Loucy (cell line): ENCODE data around the gene CYYR1.

Experiments
- H2AFZ ChIP-seq: fragments of 200-600 bp; sonication (generic); 2 replicates; pipeline ENCODE4 v1.6.0; 2016; ENCODE audit warnings: antibody characterized with exemption, mild to moderate bottlenecking, low read length, moderate library complexity
- H3F3A ChIP-seq: fragments of 200-600 bp; 2 replicates; pipeline ENCODE4 v1.6.0; 2016; ENCODE audit warnings: antibody characterized with exemption, low read depth, mild to moderate bottlenecking
- H3K27me3 ChIP-seq: fragments of 200-600 bp; sonication (generic); 2 replicates; pipeline ENCODE4 v1.6.1; 2014; ENCODE audit warnings: low read length, mild to moderate bottlenecking; ENCODE audit not compliant: insufficient read depth, poor library complexity, severe bottlenecking
- H3K36me3 ChIP-seq: fragments of 200-600 bp; sonication (generic); 2 replicates; pipeline ENCODE4 v1.6.1; 2016; ENCODE audit warnings: low read length; ENCODE audit not compliant: insufficient read depth
- H3K4me1 ChIP-seq: fragments of 200-600 bp; sonication (generic); 2 replicates; pipeline ENCODE4 v1.5.1; 2014; ENCODE audit warnings: low read length, mild to moderate bottlenecking; ENCODE audit not compliant: insufficient read depth, poor library complexity, severe bottlenecking
- H3K4me2 ChIP-seq: fragments of 200-600 bp; sonication (generic); 2 replicates; pipeline ENCODE4 v1.6.0; 2014; ENCODE audit warnings: antibody characterized with exemption, low read length, low read depth, mild to moderate bottlenecking; ENCODE audit not compliant: poor library complexity, severe bottlenecking
- H3K4me3 ChIP-seq: fragments of 200-600 bp; sonication (generic); 2 replicates; pipeline ENCODE4 v1.5.1; 2014; ENCODE audit warnings: low read length, mild to moderate bottlenecking, mixed read lengths; ENCODE audit not compliant: poor library complexity, severe bottlenecking
- H3K79me2 ChIP-seq: fragments of 200-600 bp; sonication (generic); 2 replicates; pipeline ENCODE4 v1.6.1; 2014; ENCODE audit warnings: low read length; ENCODE audit not compliant: insufficient read depth
- H3K9ac ChIP-seq: fragments of 200-600 bp; sonication (generic); 2 replicates; pipeline ENCODE4 v1.6.0; 2014; ENCODE audit warnings: mild to moderate bottlenecking, low read depth, low read length, moderate library complexity; ENCODE audit not compliant: poor library complexity, severe bottlenecking
- H3K9me2 ChIP-seq: fragments of 200-600 bp; sonication (generic); replicated peaks from 2 replicates; pipeline ENCODE4 v1.6.1; 2016; ENCODE audit warnings: low read depth, low read length, mixed read lengths
- H3K9me3 ChIP-seq: fragments of 200-600 bp; sonication (generic); 2 replicates; pipeline ENCODE4 v1.6.1; 2014; ENCODE audit warnings: mild to moderate bottlenecking, antibody characterized with exemption, low read length, low read depth; ENCODE audit not compliant: insufficient read depth
- H4K20me1 ChIP-seq: fragments of 200-600 bp; sonication (generic); 2 replicates; pipeline ENCODE4 v1.6.0; 2014; ENCODE audit warnings: antibody characterized with exemption, low read length, mild to moderate bottlenecking; ENCODE audit not compliant: insufficient read depth, poor library complexity, severe bottlenecking
- EZH2phosphoT487 ChIP-seq: fragments of 200-600 bp; IDR thresholded peaks from 2 replicates; pipeline ENCODE4 v1.6.1; 2018; ENCODE audit warnings: antibody characterized with exemption, mild to moderate bottlenecking, moderate library complexity, borderline replicate concordance
- TF ChIP-seq, protein P1 (sequence below): fragments of 200-600 bp; sonication (generic); conservative IDR thresholded peaks from 2 replicates; pipeline ENCODE4 v1.5.1; 2014; ENCODE audit warnings: mild to moderate bottlenecking, antibody characterized with exemption, low read length

CYYR1 gene

DNA sequence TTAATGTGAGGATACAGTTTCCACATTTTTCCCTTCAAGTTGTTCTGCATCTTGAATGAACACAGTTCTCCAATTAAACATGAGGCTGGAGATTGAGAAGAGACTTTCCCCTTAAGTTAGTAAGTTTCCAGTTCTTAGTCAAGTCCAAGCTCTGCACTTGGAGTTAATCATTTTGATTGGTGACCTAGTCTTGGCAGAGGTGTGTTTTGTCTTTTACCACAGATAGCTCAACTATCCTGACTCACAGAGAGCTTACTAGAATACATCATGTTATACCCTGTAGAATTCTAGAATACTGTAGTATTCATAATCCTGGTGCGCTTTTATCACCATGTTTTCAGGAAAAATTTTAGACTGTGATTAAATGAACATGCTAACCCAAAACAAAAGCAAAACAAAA lies 129.2 kb downstream of the CYYR1 start:
- peaks cover 6% of the 10 kb centered on the region; the same call in 1 of the 2 replicates for H3K9me3 ChIP-seq
- H3K79me2 ChIP-seq = no peaks in the 10 kb centered on the region
- H3F3A ChIP-seq = no peaks in the 10 kb centered on the region
- no peaks in the 10 kb centered on the region for H3K36me3 ChIP-seq
- no peaks in the 10 kb centered on the region for H3K27me3 ChIP-seq
- no peaks in the 10 kb centered on the region for H3K4me1 ChIP-seq
- no peak overlapping the region for H3K4me2 ChIP-seq
- H2AFZ ChIP-seq = no peak overlapping the region
- TF ChIP-seq EZH2phosphoT487 = no peak
- TF ChIP-seq, protein P1, sequence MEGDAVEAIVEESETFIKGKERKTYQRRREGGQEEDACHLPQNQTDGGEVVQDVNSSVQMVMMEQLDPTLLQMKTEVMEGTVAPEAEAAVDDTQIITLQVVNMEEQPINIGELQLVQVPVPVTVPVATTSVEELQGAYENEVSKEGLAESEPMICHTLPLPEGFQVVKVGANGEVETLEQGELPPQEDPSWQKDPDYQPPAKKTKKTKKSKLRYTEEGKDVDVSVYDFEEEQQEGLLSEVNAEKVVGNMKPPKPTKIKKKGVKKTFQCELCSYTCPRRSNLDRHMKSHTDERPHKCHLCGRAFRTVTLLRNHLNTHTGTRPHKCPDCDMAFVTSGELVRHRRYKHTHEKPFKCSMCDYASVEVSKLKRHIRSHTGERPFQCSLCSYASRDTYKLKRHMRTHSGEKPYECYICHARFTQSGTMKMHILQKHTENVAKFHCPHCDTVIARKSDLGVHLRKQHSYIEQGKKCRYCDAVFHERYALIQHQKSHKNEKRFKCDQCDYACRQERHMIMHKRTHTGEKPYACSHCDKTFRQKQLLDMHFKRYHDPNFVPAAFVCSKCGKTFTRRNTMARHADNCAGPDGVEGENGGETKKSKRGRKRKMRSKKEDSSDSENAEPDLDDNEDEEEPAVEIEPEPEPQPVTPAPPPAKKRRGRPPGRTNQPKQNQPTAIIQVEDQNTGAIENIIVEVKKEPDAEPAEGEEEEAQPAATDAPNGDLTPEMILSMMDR = no peak
- no peaks in the 10 kb centered on the region for H4K20me1 ChIP-seq
- no peaks in the 10 kb centered on the region for H3K9me2 ChIP-seq
- H3K9ac ChIP-seq = no peak overlapping the region
- no peak overlapping the region for H3K4me3 ChIP-seq

DNA sequence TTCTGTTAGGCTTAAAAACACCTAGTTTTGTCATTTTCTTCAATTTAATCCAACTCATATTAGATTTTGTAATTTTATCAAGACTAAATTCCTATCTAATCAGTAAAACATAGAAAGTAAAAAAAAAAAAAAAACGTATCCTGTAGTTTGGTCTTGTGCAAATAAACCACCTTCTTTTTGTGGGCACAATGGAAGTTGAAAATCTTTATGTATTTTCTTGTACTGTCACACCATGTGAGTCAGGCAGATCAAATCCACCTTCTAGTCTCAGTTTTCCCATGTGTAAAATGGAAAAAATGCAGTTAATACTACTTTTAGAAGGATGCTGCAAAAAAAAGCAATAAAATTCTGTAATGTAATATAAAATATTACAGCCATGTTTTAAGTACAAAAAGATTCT lies 129.8 kb downstream of the CYYR1 start:
- no peaks in the 10 kb centered on the region for H3K9me2 ChIP-seq
- no peak overlapping the region for H3K9ac ChIP-seq
- H4K20me1 ChIP-seq = no peaks in the 10 kb centered on the region
- no peak overlapping the region for H2AFZ ChIP-seq
- peaks cover 6% of the 10 kb centered on the region; the same call in 1 of the 2 replicates for H3K9me3 ChIP-seq
- no peak overlapping the region for H3K4me3 ChIP-seq
- H3K4me2 ChIP-seq = no peak overlapping the region
- TF ChIP-seq EZH2phosphoT487 = no peak
- TF ChIP-seq, protein P1 = no peak
- H3K79me2 ChIP-seq = no peaks in the 10 kb centered on the region
- no peaks in the 10 kb centered on the region for H3K4me1 ChIP-seq
- no peaks in the 10 kb centered on the region for H3K27me3 ChIP-seq
- no peaks in the 10 kb centered on the region for H3F3A ChIP-seq
- no peaks in the 10 kb centered on the region for H3K36me3 ChIP-seq

DNA sequence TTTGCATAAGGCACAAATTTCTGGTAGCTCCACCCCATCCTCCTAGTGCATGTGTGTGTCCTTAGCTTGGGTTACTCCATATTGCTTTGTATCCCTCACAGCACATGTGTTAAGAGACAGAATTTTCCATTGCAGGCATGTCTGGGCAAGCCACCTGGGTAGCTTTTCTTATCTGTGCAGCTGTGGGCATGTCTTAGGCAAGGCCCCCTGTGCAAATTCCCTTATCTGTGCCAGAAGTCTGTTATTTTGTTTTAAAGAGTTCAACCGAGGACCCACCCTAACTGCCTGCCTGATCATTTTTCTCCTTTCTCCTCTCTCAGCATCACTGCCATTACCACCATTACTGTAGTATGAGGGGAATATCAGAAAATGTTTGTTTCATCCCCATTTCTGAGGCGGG lies 131.9 kb downstream of the CYYR1 start:
- Histone ChIP-seq H3K4me3 (no peak overlapping the region), H2AFZ (no peak overlapping the region), H3K27me3 (no peaks in the 10 kb centered on the region), H4K20me1 (no peaks in the 10 kb centered on the region), H3K9ac (no peak overlapping the region), H3K4me1 (no peaks in the 10 kb centered on the region), H3F3A (no peaks in the 10 kb centered on the region), H3K4me2 (no peak overlapping the region), H3K9me2 (no peaks in the 10 kb centered on the region), H3K79me2 (no peaks in the 10 kb centered on the region), H3K36me3 (no peaks in the 10 kb centered on the region), H3K9me3 (no peaks in the 10 kb centered on the region; the same call in 1 of the 2 replicates)
- TF ChIP-seq EZH2phosphoT487 = no peak
- TF ChIP-seq, protein P1 = no peak
